ENCODE measurements around the gene PKHD1. TPM values are rescaled to one million over a fixed set of nuclear protein-coding genes. Genes with fewer than 3 reads are reported as not detected.

PKHD1 gene
- total RNA-seq, 1 donor from 2014 or later: 0.49 TPM

DNA sequence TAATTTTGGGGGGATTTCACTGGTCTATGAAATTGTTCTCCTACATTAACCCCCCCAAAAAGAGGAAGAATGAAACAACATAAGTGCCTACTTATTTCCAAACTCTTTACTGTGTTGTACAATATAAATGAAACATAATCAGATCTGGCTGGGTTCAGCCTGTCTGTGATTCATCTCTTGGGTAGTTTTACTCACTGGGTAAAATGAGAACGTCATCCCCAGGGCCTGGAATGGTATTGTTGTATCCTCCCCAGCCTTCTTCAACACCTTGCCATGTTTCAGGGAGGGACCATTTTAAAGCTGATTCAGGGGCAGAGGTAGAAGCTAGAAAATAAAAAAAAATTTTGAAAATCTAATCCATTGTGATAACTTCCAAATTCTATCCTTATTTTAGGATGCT is 256.7 kb downstream of the PKHD1 start:
- H3K36me3 ChIP-seq: no peaks in the 10 kb centered on the region
- H3K27ac ChIP-seq: no peak overlapping the region
- intact Hi-C loops (cut with DNase I): no loop called here
- DNase-seq (ENCODE audit: extremely low spot score in 2 of 2): no peak
- no peaks in the 10 kb centered on the region for H3K9me3 ChIP-seq
- TF ChIP-seq POLR2AphosphoS5 (IDR thresholded peaks at IDR 0.05; ENCODE audit: insufficient read depth in 1 of 2, low read depth in 1 of 2): no peak
- no peak for TF ChIP-seq POLR2A (IDR thresholded peaks at IDR 0.05)
- TF ChIP-seq, protein P1, sequence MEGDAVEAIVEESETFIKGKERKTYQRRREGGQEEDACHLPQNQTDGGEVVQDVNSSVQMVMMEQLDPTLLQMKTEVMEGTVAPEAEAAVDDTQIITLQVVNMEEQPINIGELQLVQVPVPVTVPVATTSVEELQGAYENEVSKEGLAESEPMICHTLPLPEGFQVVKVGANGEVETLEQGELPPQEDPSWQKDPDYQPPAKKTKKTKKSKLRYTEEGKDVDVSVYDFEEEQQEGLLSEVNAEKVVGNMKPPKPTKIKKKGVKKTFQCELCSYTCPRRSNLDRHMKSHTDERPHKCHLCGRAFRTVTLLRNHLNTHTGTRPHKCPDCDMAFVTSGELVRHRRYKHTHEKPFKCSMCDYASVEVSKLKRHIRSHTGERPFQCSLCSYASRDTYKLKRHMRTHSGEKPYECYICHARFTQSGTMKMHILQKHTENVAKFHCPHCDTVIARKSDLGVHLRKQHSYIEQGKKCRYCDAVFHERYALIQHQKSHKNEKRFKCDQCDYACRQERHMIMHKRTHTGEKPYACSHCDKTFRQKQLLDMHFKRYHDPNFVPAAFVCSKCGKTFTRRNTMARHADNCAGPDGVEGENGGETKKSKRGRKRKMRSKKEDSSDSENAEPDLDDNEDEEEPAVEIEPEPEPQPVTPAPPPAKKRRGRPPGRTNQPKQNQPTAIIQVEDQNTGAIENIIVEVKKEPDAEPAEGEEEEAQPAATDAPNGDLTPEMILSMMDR (IDR thresholded peaks at IDR 0.05): no peak
- no peak overlapping the region for H3K4me3 ChIP-seq
- H3K27me3 ChIP-seq: no peaks in the 10 kb centered on the region
- no peaks in the 10 kb centered on the region for H3K4me1 ChIP-seq

DNA sequence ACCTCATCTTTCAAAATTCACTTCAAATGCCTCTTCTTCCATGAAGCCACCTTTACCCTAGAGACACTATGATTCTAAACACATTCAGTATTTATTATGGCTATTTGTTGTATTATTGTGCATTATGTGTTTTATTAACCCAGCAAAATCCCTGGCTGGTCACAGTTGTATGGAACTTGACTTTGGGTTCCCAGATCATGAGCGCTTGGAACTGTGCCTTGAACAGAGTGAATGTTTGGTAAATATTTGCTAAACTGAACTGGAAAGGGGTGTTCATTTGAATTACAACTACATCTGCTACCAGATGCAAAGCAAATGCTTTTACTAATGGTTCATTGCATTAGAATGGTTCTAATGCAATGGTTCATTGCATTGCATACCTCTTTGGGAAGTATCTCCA is 259.8 kb downstream of the PKHD1 start:
- H3K9me3 ChIP-seq: no peaks in the 10 kb centered on the region
- TF ChIP-seq POLR2A (IDR thresholded peaks at IDR 0.05): no peak
- TF ChIP-seq POLR2AphosphoS5 (IDR thresholded peaks at IDR 0.05; ENCODE audit: insufficient read depth in 1 of 2, low read depth in 1 of 2): no peak
- TF ChIP-seq, protein P1 (IDR thresholded peaks at IDR 0.05): no peak

DNA sequence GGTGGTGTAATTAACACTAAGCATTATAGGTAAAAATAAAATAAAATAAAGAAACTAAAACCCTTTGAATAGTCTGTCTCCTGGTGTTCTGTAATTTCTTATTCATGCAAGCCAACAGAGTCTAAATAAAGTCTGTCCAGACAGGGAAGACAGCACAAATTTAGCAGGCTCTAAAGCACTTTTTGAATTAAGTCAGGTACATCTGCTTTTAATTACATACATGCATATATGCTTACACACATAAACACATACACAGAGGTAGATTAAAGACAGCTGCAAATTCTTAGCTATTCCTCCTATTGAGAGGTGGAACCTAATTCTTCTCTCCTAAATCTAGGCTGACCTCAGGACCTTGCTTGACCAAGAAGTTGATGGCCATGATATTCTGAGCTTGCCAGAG is 262.5 kb downstream of the PKHD1 start:
- H3K36me3 ChIP-seq: no peaks in the 10 kb centered on the region
- H3K27me3 ChIP-seq: no peaks in the 10 kb centered on the region
- intact Hi-C loops (cut with DNase I): no loop called here
- H3K4me3 ChIP-seq: no peak overlapping the region
- H3K4me1 ChIP-seq: no peaks in the 10 kb centered on the region
- no peak overlapping the region for H3K27ac ChIP-seq
- no peak for DNase-seq (ENCODE audit: extremely low spot score in 2 of 2)
- H3K9me3 ChIP-seq: no peaks in the 10 kb centered on the region
- no peak for TF ChIP-seq POLR2AphosphoS5 (IDR thresholded peaks at IDR 0.05; ENCODE audit: insufficient read depth in 1 of 2, low read depth in 1 of 2)
- TF ChIP-seq POLR2A (IDR thresholded peaks at IDR 0.05): no peak
- TF ChIP-seq, protein P1 (IDR thresholded peaks at IDR 0.05): no peak

More for the DNA sequence above, 259.8 kb downstream of the PKHD1 start:
- Histone ChIP-seq H3K36me3 (no peaks in the 10 kb centered on the region), H3K4me3 (no peak overlapping the region), H3K27me3 (no peaks in the 10 kb centered on the region), H3K27ac (no peak overlapping the region), H3K4me1 (no peaks in the 10 kb centered on the region)
- intact Hi-C loops (cut with DNase I): no loop called here
- DNase-seq (ENCODE audit: extremely low spot score in 2 of 2): no peak

DNA sequence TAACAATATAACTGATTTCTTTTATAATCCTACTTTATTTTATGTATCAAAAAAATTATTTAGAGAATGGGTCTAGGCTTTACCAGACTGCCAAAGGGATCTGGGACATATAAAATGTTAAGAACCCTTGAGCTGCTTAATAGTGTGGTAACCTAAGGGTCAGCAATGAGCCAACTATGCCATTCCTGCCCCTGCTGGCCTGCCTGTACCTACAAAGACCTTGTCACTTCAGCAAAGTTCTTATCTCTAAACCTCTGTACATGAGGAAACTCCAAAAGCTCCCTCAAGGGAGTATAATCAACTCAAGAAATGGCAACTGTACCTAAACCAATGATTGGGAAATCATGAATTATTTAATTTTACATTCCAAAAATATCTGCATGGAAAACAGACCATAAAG is 266.9 kb downstream of the PKHD1 start:
- TF ChIP-seq POLR2AphosphoS5 (IDR thresholded peaks at IDR 0.05; ENCODE audit: insufficient read depth in 1 of 2, low read depth in 1 of 2) (no peak), POLR2A (IDR thresholded peaks at IDR 0.05) (no peak)
- TF ChIP-seq, protein P1 (IDR thresholded peaks at IDR 0.05): no peak
- Histone ChIP-seq H3K27me3 (no peaks in the 10 kb centered on the region), H3K4me3 (no peak overlapping the region), H3K36me3 (no peaks in the 10 kb centered on the region), H3K9me3 (no peaks in the 10 kb centered on the region), H3K4me1 (no peaks in the 10 kb centered on the region), H3K27ac (no peak overlapping the region)
- no peak for DNase-seq (ENCODE audit: extremely low spot score in 2 of 2)
- intact Hi-C loops (cut with DNase I): no loop called here

DNA sequence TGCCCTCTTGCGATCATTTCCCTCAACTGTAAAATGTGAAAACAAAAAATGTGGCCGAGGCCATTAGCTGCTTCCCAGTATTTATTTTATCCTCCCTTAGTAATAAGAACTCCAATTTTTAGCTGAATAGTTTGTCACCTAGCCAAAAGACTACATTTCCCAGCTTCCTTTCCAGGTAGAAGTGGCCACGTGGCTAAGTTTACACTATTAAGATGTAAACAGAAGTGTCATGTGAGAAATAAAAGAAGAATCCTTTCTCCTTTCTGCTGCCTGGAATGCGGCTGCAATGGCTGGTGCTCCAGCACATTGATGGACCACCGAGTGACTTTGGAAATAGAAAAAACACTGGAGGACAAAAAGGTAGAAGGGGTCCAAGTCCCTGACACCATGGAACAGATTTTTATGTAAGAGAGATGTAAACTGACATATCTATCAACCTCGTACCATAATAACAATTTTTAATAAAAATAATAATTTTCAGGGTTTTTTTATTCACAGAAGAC is 268.8 kb downstream of the PKHD1 start:
- Histone ChIP-seq H3K27ac (no peak overlapping the region), H3K9me3 (no peaks in the 10 kb centered on the region), H3K27me3 (no peaks in the 10 kb centered on the region), H3K4me3 (no peak overlapping the region), H3K4me1 (no peaks in the 10 kb centered on the region), H3K36me3 (no peaks in the 10 kb centered on the region)
- no peak for DNase-seq (ENCODE audit: extremely low spot score in 2 of 2)
- intact Hi-C loops (cut with DNase I): no loop called here
- TF ChIP-seq, protein P1 (IDR thresholded peaks at IDR 0.05): no peak
- TF ChIP-seq POLR2AphosphoS5 (IDR thresholded peaks at IDR 0.05; ENCODE audit: insufficient read depth in 1 of 2, low read depth in 1 of 2): no peak
- no peak for TF ChIP-seq POLR2A (IDR thresholded peaks at IDR 0.05)
